Liver (tissue), 9 donors: ENCODE measurements around the gene NFE2L2. TPM values are rescaled to one million over a fixed set of nuclear protein-coding genes. Genes with fewer than 3 reads are reported as not detected.

Source experiments
- DNase-seq: peaks from one replicate; pipeline ENCODE4 v3.0.0-alpha.2; 2017; ENCODE audit warnings: low spot score
- H3K27ac ChIP-seq, 2 donors: one replicate each; pipeline ENCODE4 v1.7.0; 2013; ENCODE audit warnings: inconsistent platforms in 2 of 2, low read length in 2 of 2, control low read depth in 1 of 2, low read depth in 1 of 2, mild to moderate bottlenecking in 1 of 2
- H3K27me3 ChIP-seq, 4 donors: one replicate each; pipeline versions ENCODE4 v1.6.1 to v1.7.0; 2013; ENCODE audit warnings: low read length in 3 of 4, inconsistent platforms in 1 of 4, mild to moderate bottlenecking in 1 of 4, moderate library complexity in 1 of 4; ENCODE audit not compliant: control insufficient read depth in 4 of 4, insufficient read depth in 4 of 4
- H3K36me3 ChIP-seq, 4 donors: one replicate each; pipeline versions ENCODE4 v1.6.1 to v1.7.0; 2013; ENCODE audit warnings: low read length in 3 of 4, mild to moderate bottlenecking in 3 of 4, low read depth in 1 of 4, moderate library complexity in 1 of 4; ENCODE audit not compliant: control insufficient read depth in 4 of 4, insufficient read depth in 3 of 4
- H3K4me1 ChIP-seq, 4 donors: one replicate each; pipeline versions ENCODE4 v1.6.1 to v1.7.0; 2013; ENCODE audit warnings: low read length in 3 of 4, mild to moderate bottlenecking in 3 of 4, moderate library complexity in 1 of 4; ENCODE audit not compliant: control insufficient read depth in 4 of 4, insufficient read depth in 4 of 4
- H3K4me3 ChIP-seq, 3 donors: one replicate each; pipeline versions ENCODE4 v1.6.1 to v1.7.0; 2013; ENCODE audit warnings: low read length in 3 of 3, control low read depth in 1 of 3, low read depth in 1 of 3, mild to moderate bottlenecking in 1 of 3
- H3K9ac ChIP-seq, 2 donors: one replicate each; pipeline ENCODE4 v1.7.0; 2013; ENCODE audit warnings: low read length in 2 of 2, mild to moderate bottlenecking in 2 of 2, moderate library complexity in 2 of 2, control low read depth in 1 of 2, low read depth in 1 of 2
- H3K9me3 ChIP-seq, 4 donors: one replicate each; pipeline versions ENCODE4 v1.6.1 to v1.7.0; 2013; ENCODE audit warnings: low read length in 3 of 4; ENCODE audit not compliant: control insufficient read depth in 4 of 4
- EGR1 ChIP-seq, 2 donors: IDR thresholded peaks; 2 replicates each; pipeline ENCODE4 v1.6.1; 2016 to 2018; ENCODE audit warnings: antibody characterized with exemption in 2 of 2, low read depth in 2 of 2
- FOXA1 ChIP-seq: IDR thresholded peaks from 2 replicates; pipeline ENCODE4 v1.6.1; 2016; ENCODE audit warnings: antibody characterized with exemption
- FOXA2 ChIP-seq: IDR thresholded peaks from 2 replicates; pipeline ENCODE4 v1.6.1; 2016; ENCODE audit warnings: antibody characterized with exemption
- GABPA ChIP-seq, 2 donors: IDR thresholded peaks in 1 of 2; conservative IDR thresholded peaks in 1 of 2; 2 replicates each; pipeline ENCODE4 v1.6.1; 2016; ENCODE audit warnings: antibody characterized with exemption in 2 of 2, mild to moderate bottlenecking in 1 of 2, moderate library complexity in 1 of 2
- HNF4A ChIP-seq, 2 donors: conservative IDR thresholded peaks; 2 replicates each; pipeline ENCODE4 v1.6.1; 2016; ENCODE audit warnings: antibody characterized with exemption in 2 of 2, mild to moderate bottlenecking in 2 of 2
- HNF4G ChIP-seq: IDR thresholded peaks from 2 replicates; pipeline ENCODE4 v1.6.1; 2016; ENCODE audit warnings: antibody characterized with exemption
- NR2F2 ChIP-seq: IDR thresholded peaks from 2 replicates; pipeline ENCODE4 v1.6.1; 2016; ENCODE audit warnings: antibody characterized with exemption
- RAD21 ChIP-seq, 2 donors: IDR thresholded peaks; 2 replicates each; pipeline ENCODE4 v1.6.1; 2016; ENCODE audit warnings: antibody characterized with exemption in 2 of 2, mild to moderate bottlenecking in 2 of 2
- RXRA ChIP-seq, 2 donors: IDR thresholded peaks; 2 replicates each; pipeline ENCODE4 v1.6.1; 2017 to 2018; ENCODE audit warnings: antibody characterized with exemption in 2 of 2, mild to moderate bottlenecking in 1 of 2
- SP1 ChIP-seq: IDR thresholded peaks from 2 replicates; pipeline ENCODE4 v1.6.1; 2018; ENCODE audit warnings: antibody characterized with exemption, mild to moderate bottlenecking
- TAF1 ChIP-seq: conservative IDR thresholded peaks from 2 replicates; pipeline ENCODE4 v1.6.1; 2016; ENCODE audit warnings: antibody characterized with exemption, mild to moderate bottlenecking
- YY1 ChIP-seq: IDR thresholded peaks from 2 replicates; pipeline ENCODE4 v1.6.1; 2016; ENCODE audit warnings: antibody characterized with exemption, mild to moderate bottlenecking
- WGBS: extraction: QIAGEN DNeasy Blood & Tissue Kit; methylation state at CpG from one replicate; pipeline ENCODE4 v1.1.7; 2013; 5-methylcytosine and 5-hydroxymethylcytosine counted together
- polyA plus RNA-seq, 2 donors: library from polyadenylated mRNA; stranded (reverse) in 1 of 2; unstranded in 1 of 2; fragments of 200-250 nt in 1 of 2; fragments of >200 nt in 1 of 2; fragmentation: Nextera tagmentation in 1 of 2; extraction: Ambion mirVana in 1 of 2; gene quantifications; one replicate each; pipeline versions ENCODE4 v1.2.1 to v1.2.3, GENCODE V29; 2013 to 2015
- total RNA-seq, 2 donors: library from RNA; depleted of rRNA; stranded (reverse); fragments of >200 nt; gene quantifications; one replicate each; pipeline ENCODE4 v1.2.3, GENCODE V29; 2014
- TF ChIP-seq, protein P1 (sequence below): IDR thresholded peaks from 2 replicates; pipeline ENCODE4 v1.6.1; 2016; ENCODE audit warnings: antibody characterized with exemption, mild to moderate bottlenecking
- TF ChIP-seq, protein P2 (sequence below): IDR thresholded peaks from 2 replicates; pipeline ENCODE4 v1.6.1; 2016; ENCODE audit warnings: antibody characterized with exemption
- TF ChIP-seq, protein P3 (sequence below): IDR thresholded peaks from 2 replicates; pipeline ENCODE4 v1.6.1; 2016; ENCODE audit warnings: antibody characterized with exemption
- TF ChIP-seq, protein P4 (sequence below): IDR thresholded peaks from 2 replicates; pipeline ENCODE4 v1.6.1; 2016; ENCODE audit warnings: antibody characterized with exemption
- TF ChIP-seq, protein P5 (sequence below): fragments of 150-350 bp; IDR thresholded peaks from 2 replicates; pipeline ENCODE4 v1.5.1; 2017; ENCODE audit warnings: improper control_type of control experiment, low read depth, low read length; ENCODE audit not compliant: missing input control
- donor health status: healthy.
- donor health status: healthy.
- donor health status: healthy.
- donor health status: healthy.
- donor health status: healthy.

The NFE2L2 gene
- total and polyA plus RNA-seq, 4 donors = 22.5 to 31.0 (median 27.1) TPM

DNA sequence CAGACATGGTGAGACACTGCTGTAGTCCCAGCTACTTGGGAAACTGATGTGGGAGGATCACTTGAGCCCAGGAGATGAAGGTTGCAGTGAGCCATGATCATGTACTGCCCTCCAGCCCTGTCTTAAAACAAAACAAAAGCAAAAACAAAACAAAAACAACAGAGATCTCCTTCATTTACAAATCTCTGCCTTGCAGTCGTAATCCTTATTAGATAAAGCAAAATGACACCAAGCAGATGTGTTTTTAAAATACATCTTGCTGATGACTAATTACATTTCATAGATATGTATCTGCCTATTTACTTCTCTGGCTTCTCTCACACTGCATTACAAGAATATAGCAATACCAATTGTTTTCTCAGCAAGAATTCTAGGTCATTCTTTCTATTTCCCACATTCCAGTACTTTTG, 22.8 kb downstream of the NFE2L2 start:
- Histone ChIP-seq H3K4me3 (no peak overlapping the region), H3K27me3 (no peaks in the 10 kb centered on the region), H3K9ac (no peak overlapping the region), H3K4me1 (peaks cover 14 to 63% (median 42%) of the 10 kb centered on the region in 4 donors), H3K36me3 (no peaks in the 10 kb centered on the region), H3K27ac (peak overlapping the region; percentile 83 to 92), H3K9me3 (no peaks in the 10 kb centered on the region)
- no peak for DNase-seq
- TF ChIP-seq HNF4A (conservative IDR thresholded peaks at IDR 0.05) = no peak
- no peak for TF ChIP-seq YY1
- TF ChIP-seq GABPA (IDR thresholded peaks at IDR 0.05 in 1 of 2, conservative IDR thresholded peaks at IDR 0.05 in 1 of 2) = no peak
- no peak for TF ChIP-seq RAD21 (IDR thresholded peaks at IDR 0.05)
- no peak for TF ChIP-seq EGR1 (IDR thresholded peaks at IDR 0.05; ENCODE audit: low read depth in 2 of 2)
- WGBS = 70% methylated on average over 1 of the region's 1 CpG

DNA sequence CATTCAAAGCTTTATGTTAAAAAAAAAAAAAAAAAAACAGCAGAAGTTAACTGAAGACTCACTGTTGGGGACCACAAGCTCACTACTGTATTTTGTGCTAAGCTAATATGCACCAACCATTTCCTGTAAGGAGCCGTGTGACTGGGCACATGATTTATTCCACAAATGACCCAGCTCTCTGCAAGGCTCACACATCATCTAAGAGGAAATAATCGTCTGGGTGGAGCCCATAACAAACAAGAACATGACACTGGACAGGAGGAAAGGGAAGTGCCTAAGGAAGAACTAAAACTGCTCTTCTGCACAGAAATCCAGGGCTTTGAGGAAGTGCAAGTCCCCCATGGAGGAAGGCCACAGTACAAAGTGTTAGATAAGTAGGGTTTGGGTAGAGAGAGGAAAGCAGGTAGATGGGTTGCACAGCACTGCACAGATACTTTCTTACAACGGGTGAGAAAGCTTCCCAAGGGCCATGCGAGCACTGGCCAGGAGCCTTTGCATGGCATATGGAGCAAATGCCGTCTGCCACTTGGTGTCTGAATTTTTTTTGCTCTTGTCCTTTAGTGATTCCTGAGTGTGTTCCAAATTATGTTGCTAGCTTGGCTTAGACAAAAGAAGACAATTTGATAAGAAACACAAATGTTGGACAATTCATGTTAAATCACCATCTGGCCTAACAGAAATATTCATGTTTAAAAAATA, 24.4 kb downstream of the NFE2L2 start:
- Histone ChIP-seq H3K9me3 (no peaks in the 10 kb centered on the region), H3K27ac (peak overlapping the region; percentile 22 to 53), H3K9ac (no peak overlapping the region), H3K4me3 (no peak overlapping the region), H3K4me1 (peaks cover 11 to 56% (median 36%) of the 10 kb centered on the region in 4 donors), H3K36me3 (peaks cover 0 to 2% (median 0%) of the 10 kb centered on the region in 4 donors), H3K27me3 (no peaks in the 10 kb centered on the region)
- TF ChIP-seq FOXA1 (no peak), EGR1 (IDR thresholded peaks at IDR 0.05; ENCODE audit: low read depth in 2 of 2) (no peak), RXRA (IDR thresholded peaks at IDR 0.05) (no peak), RAD21 (IDR thresholded peaks at IDR 0.05) (peak in 1 of 2 donors; percentile 9), TAF1 (no peak), NR2F2 (peak; percentile 12), SP1 (peak; percentile 28), HNF4A (conservative IDR thresholded peaks at IDR 0.05) (no peak), FOXA2 (no peak), HNF4G (no peak), GABPA (IDR thresholded peaks at IDR 0.05 in 1 of 2, conservative IDR thresholded peaks at IDR 0.05 in 1 of 2) (no peak)
- TF ChIP-seq, protein P1, sequence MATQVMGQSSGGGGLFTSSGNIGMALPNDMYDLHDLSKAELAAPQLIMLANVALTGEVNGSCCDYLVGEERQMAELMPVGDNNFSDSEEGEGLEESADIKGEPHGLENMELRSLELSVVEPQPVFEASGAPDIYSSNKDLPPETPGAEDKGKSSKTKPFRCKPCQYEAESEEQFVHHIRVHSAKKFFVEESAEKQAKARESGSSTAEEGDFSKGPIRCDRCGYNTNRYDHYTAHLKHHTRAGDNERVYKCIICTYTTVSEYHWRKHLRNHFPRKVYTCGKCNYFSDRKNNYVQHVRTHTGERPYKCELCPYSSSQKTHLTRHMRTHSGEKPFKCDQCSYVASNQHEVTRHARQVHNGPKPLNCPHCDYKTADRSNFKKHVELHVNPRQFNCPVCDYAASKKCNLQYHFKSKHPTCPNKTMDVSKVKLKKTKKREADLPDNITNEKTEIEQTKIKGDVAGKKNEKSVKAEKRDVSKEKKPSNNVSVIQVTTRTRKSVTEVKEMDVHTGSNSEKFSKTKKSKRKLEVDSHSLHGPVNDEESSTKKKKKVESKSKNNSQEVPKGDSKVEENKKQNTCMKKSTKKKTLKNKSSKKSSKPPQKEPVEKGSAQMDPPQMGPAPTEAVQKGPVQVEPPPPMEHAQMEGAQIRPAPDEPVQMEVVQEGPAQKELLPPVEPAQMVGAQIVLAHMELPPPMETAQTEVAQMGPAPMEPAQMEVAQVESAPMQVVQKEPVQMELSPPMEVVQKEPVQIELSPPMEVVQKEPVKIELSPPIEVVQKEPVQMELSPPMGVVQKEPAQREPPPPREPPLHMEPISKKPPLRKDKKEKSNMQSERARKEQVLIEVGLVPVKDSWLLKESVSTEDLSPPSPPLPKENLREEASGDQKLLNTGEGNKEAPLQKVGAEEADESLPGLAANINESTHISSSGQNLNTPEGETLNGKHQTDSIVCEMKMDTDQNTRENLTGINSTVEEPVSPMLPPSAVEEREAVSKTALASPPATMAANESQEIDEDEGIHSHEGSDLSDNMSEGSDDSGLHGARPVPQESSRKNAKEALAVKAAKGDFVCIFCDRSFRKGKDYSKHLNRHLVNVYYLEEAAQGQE = no peak
- TF ChIP-seq, protein P2, sequence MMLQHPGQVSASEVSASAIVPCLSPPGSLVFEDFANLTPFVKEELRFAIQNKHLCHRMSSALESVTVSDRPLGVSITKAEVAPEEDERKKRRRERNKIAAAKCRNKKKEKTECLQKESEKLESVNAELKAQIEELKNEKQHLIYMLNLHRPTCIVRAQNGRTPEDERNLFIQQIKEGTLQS = no peak
- TF ChIP-seq, protein P3, sequence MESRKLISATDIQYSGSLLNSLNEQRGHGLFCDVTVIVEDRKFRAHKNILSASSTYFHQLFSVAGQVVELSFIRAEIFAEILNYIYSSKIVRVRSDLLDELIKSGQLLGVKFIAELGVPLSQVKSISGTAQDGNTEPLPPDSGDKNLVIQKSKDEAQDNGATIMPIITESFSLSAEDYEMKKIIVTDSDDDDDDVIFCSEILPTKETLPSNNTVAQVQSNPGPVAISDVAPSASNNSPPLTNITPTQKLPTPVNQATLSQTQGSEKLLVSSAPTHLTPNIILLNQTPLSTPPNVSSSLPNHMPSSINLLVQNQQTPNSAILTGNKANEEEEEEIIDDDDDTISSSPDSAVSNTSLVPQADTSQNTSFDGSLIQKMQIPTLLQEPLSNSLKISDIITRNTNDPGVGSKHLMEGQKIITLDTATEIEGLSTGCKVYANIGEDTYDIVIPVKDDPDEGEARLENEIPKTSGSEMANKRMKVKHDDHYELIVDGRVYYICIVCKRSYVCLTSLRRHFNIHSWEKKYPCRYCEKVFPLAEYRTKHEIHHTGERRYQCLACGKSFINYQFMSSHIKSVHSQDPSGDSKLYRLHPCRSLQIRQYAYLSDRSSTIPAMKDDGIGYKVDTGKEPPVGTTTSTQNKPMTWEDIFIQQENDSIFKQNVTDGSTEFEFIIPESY = no peak
- TF ChIP-seq, protein P4, sequence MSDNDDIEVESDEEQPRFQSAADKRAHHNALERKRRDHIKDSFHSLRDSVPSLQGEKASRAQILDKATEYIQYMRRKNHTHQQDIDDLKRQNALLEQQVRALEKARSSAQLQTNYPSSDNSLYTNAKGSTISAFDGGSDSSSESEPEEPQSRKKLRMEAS = peak; percentile 68
- TF ChIP-seq, protein P5, sequence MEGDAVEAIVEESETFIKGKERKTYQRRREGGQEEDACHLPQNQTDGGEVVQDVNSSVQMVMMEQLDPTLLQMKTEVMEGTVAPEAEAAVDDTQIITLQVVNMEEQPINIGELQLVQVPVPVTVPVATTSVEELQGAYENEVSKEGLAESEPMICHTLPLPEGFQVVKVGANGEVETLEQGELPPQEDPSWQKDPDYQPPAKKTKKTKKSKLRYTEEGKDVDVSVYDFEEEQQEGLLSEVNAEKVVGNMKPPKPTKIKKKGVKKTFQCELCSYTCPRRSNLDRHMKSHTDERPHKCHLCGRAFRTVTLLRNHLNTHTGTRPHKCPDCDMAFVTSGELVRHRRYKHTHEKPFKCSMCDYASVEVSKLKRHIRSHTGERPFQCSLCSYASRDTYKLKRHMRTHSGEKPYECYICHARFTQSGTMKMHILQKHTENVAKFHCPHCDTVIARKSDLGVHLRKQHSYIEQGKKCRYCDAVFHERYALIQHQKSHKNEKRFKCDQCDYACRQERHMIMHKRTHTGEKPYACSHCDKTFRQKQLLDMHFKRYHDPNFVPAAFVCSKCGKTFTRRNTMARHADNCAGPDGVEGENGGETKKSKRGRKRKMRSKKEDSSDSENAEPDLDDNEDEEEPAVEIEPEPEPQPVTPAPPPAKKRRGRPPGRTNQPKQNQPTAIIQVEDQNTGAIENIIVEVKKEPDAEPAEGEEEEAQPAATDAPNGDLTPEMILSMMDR = no peak
- DNase-seq = no peak
- 43% methylated on average over 5 of the region's 5 CpGs for WGBS
